HFF-Myc (cell line): ENCODE data around the gene PON2.
"Not testable (repeated sequence)": the region's sequence is repeated elsewhere in the genome, so short reads cannot be mapped to it uniquely, and the experiment has no call there.

ENCODE experiments used
- DNase-seq: peaks from one replicate; pipeline ENCODE4 v3.0.0-alpha.2; 2011; ENCODE audit warnings: low read depth; ENCODE audit errors: extremely low read depth
- H3K4me3 ChIP-seq: replicated peaks from 2 replicates; pipeline ENCODE4 v1.5.1; 2011; ENCODE audit warnings: low read depth, mild to moderate bottlenecking, control low read depth, low read length
- CTCF ChIP-seq: IDR thresholded peaks from 2 replicates; pipeline ENCODE4 v1.5.1; 2012; ENCODE audit warnings: mild to moderate bottlenecking, low read depth, low read length, control low read depth; ENCODE audit errors: missing control alignments

PON2 gene

GRCh38 chr7:95470452-95470851 lies 35.6 kb upstream of the PON2 start:
- DNase-seq: no peak
- no peak for TF ChIP-seq CTCF
- no peak overlapping the region for H3K4me3 ChIP-seq

GRCh38 chr7:95469848-95470247 lies 35.0 kb upstream of the PON2 start:
- no peak for TF ChIP-seq CTCF
- no peak for DNase-seq
- no peak overlapping the region for H3K4me3 ChIP-seq

- TF ChIP-seq CTCF: no peak
- no peak for DNase-seq
Measured at GRCh38 chr7:95469187-95469586, 34.4 kb upstream of the PON2 start.

GRCh38 chr7:95467912-95468607 lies 33.2 kb upstream of the PON2 start:
- DNase-seq: no peak
- TF ChIP-seq CTCF: no peak
- H3K4me3 ChIP-seq: no peak overlapping the region

More at GRCh38 chr7:95469187-95469586, 34.4 kb upstream of the PON2 start:
- H3K4me3 ChIP-seq: no peak overlapping the region

GRCh38 chr7:95460653-95461052 lies 25.8 kb upstream of the PON2 start:
- not testable (repeated sequence) for H3K4me3 ChIP-seq, DNase-seq

GRCh38 chr7:95457947-95458346 lies 23.1 kb upstream of the PON2 start:
- no peak for TF ChIP-seq CTCF
- H3K4me3 ChIP-seq: no peak overlapping the region
- DNase-seq: no peak

- H3K4me3 ChIP-seq: no peak overlapping the region
- TF ChIP-seq CTCF: no peak
- no peak for DNase-seq
Measured at GRCh38 chr7:95454438-95455045, 19.7 kb upstream of the PON2 start.
